Aorta (tissue), 5 donors: Measurements from ENCODE around the gene GSTM2. TPM values are rescaled to one million over a fixed set of nuclear protein-coding genes. Genes with fewer than 3 reads are reported as not detected.
"Not testable (repeated sequence)": the region's sequence is repeated elsewhere in the genome, so short reads cannot be mapped to it uniquely, and the experiment has no call there.

Experiments used
- ATAC-seq: fragments of 200-7000 bp; cut with Tn5 transposase; one replicate; pipeline ENCODE4 v1.9.1; 2022; ENCODE audit warnings: moderate library complexity; ENCODE audit not compliant: low FRiP score
- DNase-seq, 2 donors: peaks; one replicate each; pipeline ENCODE4 v3.0.0-alpha.2; 2020
- H3K27ac ChIP-seq, 2 donors: one replicate each; pipeline ENCODE4 v1.5.1; 2013; ENCODE audit warnings: low read length in 2 of 2, mild to moderate bottlenecking in 2 of 2, moderate library complexity in 2 of 2, control low read depth in 1 of 2, inconsistent platforms in 1 of 2, low read depth in 1 of 2
- H3K27me3 ChIP-seq, 2 donors: one replicate each; pipeline ENCODE4 v1.6.1; 2013; ENCODE audit warnings: control low read depth in 1 of 2, low read length in 1 of 2, mild to moderate bottlenecking in 1 of 2, moderate library complexity in 1 of 2; ENCODE audit not compliant: insufficient read depth in 2 of 2, control insufficient read depth in 1 of 2
- H3K36me3 ChIP-seq, 2 donors: one replicate each; pipeline ENCODE4 v1.6.1; 2013; ENCODE audit warnings: control low read depth in 1 of 2, low read length in 1 of 2, mild to moderate bottlenecking in 1 of 2; ENCODE audit not compliant: insufficient read depth in 2 of 2, control insufficient read depth in 1 of 2
- H3K4me1 ChIP-seq, 2 donors: one replicate each; pipeline ENCODE4 v1.6.1; 2013; ENCODE audit warnings: low read length in 2 of 2, control low read depth in 1 of 2, mild to moderate bottlenecking in 1 of 2, moderate library complexity in 1 of 2; ENCODE audit not compliant: insufficient read depth in 2 of 2, control insufficient read depth in 1 of 2
- H3K4me3 ChIP-seq, 2 donors: one replicate each; pipeline ENCODE4 v1.5.1; 2013; ENCODE audit warnings: low read length in 2 of 2, control low read depth in 1 of 2, mild to moderate bottlenecking in 1 of 2
- H3K9me3 ChIP-seq: one replicate; pipeline ENCODE4 v1.6.1; 2013; ENCODE audit warnings: mild to moderate bottlenecking, low read length; ENCODE audit not compliant: control insufficient read depth
- WGBS, 2 donors: extraction: QIAGEN DNeasy Blood & Tissue Kit; methylation state at CpG; one replicate each; pipeline ENCODE4 v1.1.7; 2013; 5-methylcytosine and 5-hydroxymethylcytosine counted together
- intact Hi-C, 2 donors: fragments of 100-400 bp; cut with DNase I; formaldehyde crosslinking; loops; one replicate each; pipeline versions ENCODE4 v1.14.2 to v1.15.0; 2022
- polyA plus RNA-seq, 2 donors: library from polyadenylated mRNA; stranded (reverse); fragments of 200-250 nt; gene quantifications; one replicate each; pipeline ENCODE4 v1.2.3, GENCODE V29; 2013
- total RNA-seq, 2 donors: library from RNA; stranded (reverse); fragmentation: NEBNext Ultra II Directional; extraction: Animal tissue kit (Norgen Biotek cat#: 25700); gene quantifications; one replicate each; pipeline ENCODE4 v1.2.1, GENCODE V29; 2021
- donor health status: healthy with polysubstance abuse.
- donor health status: Bipolar disorder and iron deficiency.
- donor health status: DM: no; HTN: no; CAD: no.
- donor health status: DM: no; HTN: no; CAD: no.
- donor health status: DM: yes; HTN: yes; CAD: no.

The GSTM2 gene
- total and polyA plus RNA-seq, 4 donors, result 17.5 to 279 (median 92.1) TPM

GRCh38 chr1:109708949-109709348 lies 41.1 kb downstream of the GSTM2 start:
- H3K36me3 ChIP-seq, intact Hi-C loops, H3K4me1 ChIP-seq, H3K4me3 ChIP-seq, ATAC-seq, H3K27ac ChIP-seq, DNase-seq, H3K9me3 ChIP-seq, H3K27me3 ChIP-seq: not testable (repeated sequence)
- WGBS, 2 donors, result 64 to 74% methylated on average over 4 of the region's 4 CpGs

GRCh38 chr1:109709822-109710221 lies 42.0 kb downstream of the GSTM2 start:
- DNase-seq, intact Hi-C loops, H3K36me3 ChIP-seq, H3K9me3 ChIP-seq, ATAC-seq, H3K4me1 ChIP-seq, H3K27me3 ChIP-seq, H3K27ac ChIP-seq, H3K4me3 ChIP-seq: not testable (repeated sequence)

GRCh38 chr1:109711593-109712320 lies 43.9 kb downstream of the GSTM2 start, which contains the start of gene GSTM5:
Gene GSTM5 (plus strand): TSS chr1:109712251. CDS start chr1:109712313, 62 bp downstream.
- DNase-seq, H3K27me3 ChIP-seq, H3K4me1 ChIP-seq, H3K9me3 ChIP-seq, H3K27ac ChIP-seq, H3K36me3 ChIP-seq, intact Hi-C loops: not testable (repeated sequence)
- peak within 1 kb of the TSS in 1 of 2 donors; percentile 43 for H3K4me3 ChIP-seq
- 11 to 12% methylated on average over 32 to 33 of the region's 33 CpGs for WGBS, 2 donors
- ATAC-seq, result peak; percentile 88

GRCh38 chr1:109712321-109712864 lies 44.5 kb downstream of the GSTM2 start:
- no peaks in the 10 kb centered on the region for H3K36me3 ChIP-seq
- no peak overlapping the region for H3K27ac ChIP-seq
- intact Hi-C loops, result no loop called here
- ATAC-seq, result peak; percentile 59
- no peaks in the 10 kb centered on the region for H3K27me3 ChIP-seq
- 40 to 51% methylated on average over 22 of the region's 22 CpGs for WGBS, 2 donors
- H3K9me3 ChIP-seq, result no peaks in the 10 kb centered on the region
- peak overlapping the region in 1 of 2 donors; percentile 43 for H3K4me3 ChIP-seq
- no peaks in the 10 kb centered on the region for H3K4me1 ChIP-seq
- DNase-seq, result no peak

GRCh38 chr1:109713636-109714035 lies 45.8 kb downstream of the GSTM2 start:
- H3K4me3 ChIP-seq, result no peak overlapping the region
- H3K4me1 ChIP-seq, result no peaks in the 10 kb centered on the region
- no peaks in the 10 kb centered on the region for H3K27me3 ChIP-seq
- H3K27ac ChIP-seq, result no peak overlapping the region
- no peak for ATAC-seq
- no peak for DNase-seq
- H3K9me3 ChIP-seq, result no peaks in the 10 kb centered on the region
- no peaks in the 10 kb centered on the region for H3K36me3 ChIP-seq
- 93 to 95% methylated on average over 5 of the region's 5 CpGs for WGBS, 2 donors
- intact Hi-C loops, result no loop called here

- WGBS, 2 donors, result 89 to 92% methylated on average over 12 of the region's 12 CpGs
- Histone ChIP-seq H3K27me3 (no peaks in the 10 kb centered on the region), H3K4me3 (no peak overlapping the region), H3K9me3 (no peaks in the 10 kb centered on the region), H3K27ac (no peak overlapping the region), H3K36me3 (no peaks in the 10 kb centered on the region), H3K4me1 (no peaks in the 10 kb centered on the region)
- intact Hi-C loops, result no loop called here
- DNase-seq (no peak), ATAC-seq (no peak)
Measured at GRCh38 chr1:109714661-109715372, 47.0 kb downstream of the GSTM2 start.

- no peaks in the 10 kb centered on the region for H3K9me3 ChIP-seq
- H3K36me3 ChIP-seq, result no peaks in the 10 kb centered on the region
- no peak for ATAC-seq
- 93% methylated on average over 3 of the region's 3 CpGs for WGBS, 2 donors
- H3K27me3 ChIP-seq, result no peaks in the 10 kb centered on the region
- H3K27ac ChIP-seq, result no peak overlapping the region
- no peak overlapping the region for H3K4me3 ChIP-seq
- intact Hi-C loops, result no loop called here
- no peaks in the 10 kb centered on the region for H3K4me1 ChIP-seq
- no peak for DNase-seq
Measured at GRCh38 chr1:109716121-109716520, 48.3 kb downstream of the GSTM2 start.

- ATAC-seq (no peak), DNase-seq (no peak)
- intact Hi-C loops, result no loop called here
Measured at GRCh38 chr1:109716570-109717090, 48.8 kb downstream of the GSTM2 start.

More at GRCh38 chr1:109716570-109717090, 48.8 kb downstream of the GSTM2 start:
- 73 to 77% methylated on average over 3 of the region's 3 CpGs for WGBS, 2 donors
- Histone ChIP-seq H3K4me3 (no peak overlapping the region), H3K27ac (no peak overlapping the region), H3K4me1 (no peaks in the 10 kb centered on the region), H3K27me3 (no peaks in the 10 kb centered on the region), H3K36me3 (no peaks in the 10 kb centered on the region), H3K9me3 (no peaks in the 10 kb centered on the region)
